RWPE1 (cell line): ENCODE results near the gene ROR1.
A peak's percentile ranks its signal among the peaks of the same experiment; 100 is the strongest.

Experiments
- CTCF ChIA-PET: fragments of 350-600 bp; sonication (Branson Sonifier 250); formaldehyde crosslinking; extraction: SDS; loops from one replicate; lab custom pipeline; 2021; lab: Yijun Ruan, JAX
- POLR2A ChIA-PET: fragments of 400-600 bp; formaldehyde crosslinking; extraction: SDS; loops from one replicate; lab custom pipeline; 2020; ENCODE audit warnings: antibody characterized with exemption; ENCODE audit not compliant: low non-redundant PET; lab: Yijun Ruan, JAX
- DNase-seq: peaks from one replicate; pipeline ENCODE4 v3.0.0; 2012; ENCODE audit warnings: low spot score
- H3K27ac ChIP-seq: fragments of 450-650 bp; 2 replicates; pipeline ENCODE4 v1.5.1; 2017
- CTCF ChIP-seq: fragments of 450-650 bp; conservative IDR thresholded peaks from 2 replicates; pipeline ENCODE4 v1.5.1; 2017; ENCODE audit warnings: low read depth, mild to moderate bottlenecking

The ROR1 gene

GRCh38 chr1:63982201-63982600, 208.4 kb downstream of the ROR1 start:
- ChIA-PET POLR2A (no interaction called here), CTCF (no interaction called here)
- H3K27ac ChIP-seq: no peak overlapping the region
- DNase-seq: no peak
- no peak for TF ChIP-seq CTCF

GRCh38 chr1:63983391-63984256, 209.8 kb downstream of the ROR1 start:
- TF ChIP-seq CTCF: no peak
- ChIA-PET CTCF (no interaction called here), POLR2A (no interaction called here)
- H3K27ac ChIP-seq: no peak overlapping the region
- peak; percentile 18 for DNase-seq

GRCh38 chr1:63984257-63984929, 210.6 kb downstream of the ROR1 start:
- no peak for TF ChIP-seq CTCF
- H3K27ac ChIP-seq: no peak overlapping the region
- ChIA-PET CTCF (no interaction called here), POLR2A (no interaction called here)
- DNase-seq: no peak

- H3K27ac ChIP-seq: no peak overlapping the region
- POLR2A ChIA-PET: no interaction called here
- TF ChIP-seq CTCF: no peak
- CTCF ChIA-PET: no interaction called here
- DNase-seq: no peak
Observed at GRCh38 chr1:63984930-63985290, 211.1 kb downstream of the ROR1 start.

GRCh38 chr1:63987014-63987627, 213.3 kb downstream of the ROR1 start:
- DNase-seq: no peak
- no peak for TF ChIP-seq CTCF
- H3K27ac ChIP-seq: no peak overlapping the region
- CTCF ChIA-PET: interaction anchor here (0.6 kb wide), 1 partner anchor 1904 kb away, joined by 3 read pairs; no protein-coding TSS in a partner anchor
- POLR2A ChIA-PET: no interaction called here

- ChIA-PET CTCF (no interaction called here), POLR2A (no interaction called here)
- H3K27ac ChIP-seq: no peak overlapping the region
- DNase-seq: no peak
- no peak for TF ChIP-seq CTCF
Observed at GRCh38 chr1:63987628-63988024, 213.8 kb downstream of the ROR1 start.
